ENCODE data around the gene ALDH4A1. TPM values are rescaled to one million over a fixed set of nuclear protein-coding genes. Genes with fewer than 3 reads are reported as not detected.

Gene ALDH4A1
- total and polyA plus RNA-seq, 9 donors, result 5.7 to 17.0 (median 13.1) TPM

GRCh38 chr1:18947570-18947969 is 45.2 kb upstream of the ALDH4A1 start:
- Histone ChIP-seq H3K27me3 (ENCODE audit: control insufficient read depth, insufficient read depth, low read length) (no peaks in the 10 kb centered on the region), H3K4me3 (ENCODE audit: low read length) (no peak overlapping the region), H3K4me1 (ENCODE audit: control insufficient read depth, insufficient read depth, low read length) (peaks cover 75% of the 10 kb centered on the region), H3K9me3 (replicated peaks; ENCODE audit: control insufficient read depth, low read depth, low read length) (no peaks in the 10 kb centered on the region), H3K27ac (ENCODE audit: low read length) (no peak overlapping the region), H3K36me3 (ENCODE audit: control insufficient read depth, insufficient read depth, low read length) (peaks cover 5% of the 10 kb centered on the region)
- WGBS (ENCODE audit: insufficient coverage), result 82% methylated on average over 8 of the region's 9 CpGs
- DNase-seq, result no peak

- DNase-seq, result no peak
- Histone ChIP-seq H3K9me3 (replicated peaks; ENCODE audit: control insufficient read depth, low read depth, low read length) (no peaks in the 10 kb centered on the region), H3K27ac (ENCODE audit: low read length) (no peak overlapping the region), H3K4me3 (ENCODE audit: low read length) (no peak overlapping the region), H3K36me3 (ENCODE audit: control insufficient read depth, insufficient read depth, low read length) (peaks cover under 1% of the 10 kb centered on the region), H3K27me3 (ENCODE audit: control insufficient read depth, insufficient read depth, low read length) (no peaks in the 10 kb centered on the region), H3K4me1 (ENCODE audit: control insufficient read depth, insufficient read depth, low read length) (peaks cover 79% of the 10 kb centered on the region)
- WGBS (ENCODE audit: insufficient coverage), result 78% methylated on average over 14 of the region's 15 CpGs
Observed at GRCh38 chr1:18946550-18947381, 44.4 kb upstream of the ALDH4A1 start.

GRCh38 chr1:18945401-18945849 is 43.1 kb upstream of the ALDH4A1 start:
- Histone ChIP-seq H3K4me1 (ENCODE audit: control insufficient read depth, insufficient read depth, low read length) (peaks cover 79% of the 10 kb centered on the region), H3K36me3 (ENCODE audit: control insufficient read depth, insufficient read depth, low read length) (no peaks in the 10 kb centered on the region), H3K27ac (ENCODE audit: low read length) (peak overlapping the region; percentile 66), H3K27me3 (ENCODE audit: control insufficient read depth, insufficient read depth, low read length) (no peaks in the 10 kb centered on the region), H3K4me3 (ENCODE audit: low read length) (no peak overlapping the region), H3K9me3 (replicated peaks; ENCODE audit: control insufficient read depth, low read depth, low read length) (no peaks in the 10 kb centered on the region)
- DNase-seq, result peak; percentile 86
- WGBS (ENCODE audit: insufficient coverage), result 28% methylated on average over 12 of the region's 14 CpGs

GRCh38 chr1:18944810-18945209 is 42.5 kb upstream of the ALDH4A1 start:
- Histone ChIP-seq H3K4me1 (ENCODE audit: control insufficient read depth, insufficient read depth, low read length) (peaks cover 79% of the 10 kb centered on the region), H3K36me3 (ENCODE audit: control insufficient read depth, insufficient read depth, low read length) (no peaks in the 10 kb centered on the region), H3K27ac (ENCODE audit: low read length) (peak overlapping the region; percentile 66), H3K4me3 (ENCODE audit: low read length) (no peak overlapping the region), H3K9me3 (replicated peaks; ENCODE audit: control insufficient read depth, low read depth, low read length) (no peaks in the 10 kb centered on the region), H3K27me3 (ENCODE audit: control insufficient read depth, insufficient read depth, low read length) (no peaks in the 10 kb centered on the region)
- WGBS (ENCODE audit: insufficient coverage), result 77% methylated on average over 2 of the region's 2 CpGs
- DNase-seq, result no peak

GRCh38 chr1:18943914-18944572 is 41.7 kb upstream of the ALDH4A1 start:
- Histone ChIP-seq H3K4me1 (ENCODE audit: control insufficient read depth, insufficient read depth, low read length) (peaks cover 79% of the 10 kb centered on the region), H3K4me3 (ENCODE audit: low read length) (no peak overlapping the region), H3K9me3 (replicated peaks; ENCODE audit: control insufficient read depth, low read depth, low read length) (no peaks in the 10 kb centered on the region), H3K27ac (ENCODE audit: low read length) (no peak overlapping the region), H3K27me3 (ENCODE audit: control insufficient read depth, insufficient read depth, low read length) (no peaks in the 10 kb centered on the region), H3K36me3 (ENCODE audit: control insufficient read depth, insufficient read depth, low read length) (no peaks in the 10 kb centered on the region)
- DNase-seq, result no peak
- 83% methylated on average over 8 of the region's 9 CpGs for WGBS (ENCODE audit: insufficient coverage)

GRCh38 chr1:18943162-18943561 is 40.8 kb upstream of the ALDH4A1 start:
- Histone ChIP-seq H3K27me3 (ENCODE audit: control insufficient read depth, insufficient read depth, low read length) (no peaks in the 10 kb centered on the region), H3K36me3 (ENCODE audit: control insufficient read depth, insufficient read depth, low read length) (no peaks in the 10 kb centered on the region), H3K4me1 (ENCODE audit: control insufficient read depth, insufficient read depth, low read length) (peaks cover 79% of the 10 kb centered on the region), H3K27ac (ENCODE audit: low read length) (no peak overlapping the region), H3K9me3 (replicated peaks; ENCODE audit: control insufficient read depth, low read depth, low read length) (no peaks in the 10 kb centered on the region), H3K4me3 (ENCODE audit: low read length) (no peak overlapping the region)
- no peak for DNase-seq
- WGBS (ENCODE audit: insufficient coverage), result 100% methylated on average over 2 of the region's 4 CpGs

GRCh38 chr1:18942340-18942739 is 40.0 kb upstream of the ALDH4A1 start:
- Histone ChIP-seq H3K27me3 (ENCODE audit: control insufficient read depth, insufficient read depth, low read length) (no peaks in the 10 kb centered on the region), H3K9me3 (replicated peaks; ENCODE audit: control insufficient read depth, low read depth, low read length) (no peaks in the 10 kb centered on the region), H3K4me1 (ENCODE audit: control insufficient read depth, insufficient read depth, low read length) (peaks cover 74% of the 10 kb centered on the region), H3K4me3 (ENCODE audit: low read length) (no peak overlapping the region), H3K27ac (ENCODE audit: low read length) (peak overlapping the region; percentile 84), H3K36me3 (ENCODE audit: control insufficient read depth, insufficient read depth, low read length) (no peaks in the 10 kb centered on the region)
- 100% methylated on average over 1 of the region's 4 CpGs for WGBS (ENCODE audit: insufficient coverage)
- no peak for DNase-seq

GRCh38 chr1:18941221-18942141 is 39.1 kb upstream of the ALDH4A1 start:
- DNase-seq, result peak; percentile 85
- WGBS (ENCODE audit: insufficient coverage), result 29% methylated on average over 9 of the region's 18 CpGs
- H3K27ac ChIP-seq (ENCODE audit: low read length), result peak overlapping the region; percentile 84

GRCh38 chr1:18940303-18941020 is 38.1 kb upstream of the ALDH4A1 start:
- H3K9me3 ChIP-seq (replicated peaks; ENCODE audit: control insufficient read depth, low read depth, low read length), result no peaks in the 10 kb centered on the region
- peak overlapping the region; percentile 84 for H3K27ac ChIP-seq (ENCODE audit: low read length)
- H3K4me3 ChIP-seq (ENCODE audit: low read length), result no peak overlapping the region
- H3K36me3 ChIP-seq (ENCODE audit: control insufficient read depth, insufficient read depth, low read length), result no peaks in the 10 kb centered on the region
- no peak for DNase-seq
- no peaks in the 10 kb centered on the region for H3K27me3 ChIP-seq (ENCODE audit: control insufficient read depth, insufficient read depth, low read length)
- H3K4me1 ChIP-seq (ENCODE audit: control insufficient read depth, insufficient read depth, low read length), result peaks cover 60% of the 10 kb centered on the region
- 80% methylated on average over 8 of the region's 13 CpGs for WGBS (ENCODE audit: insufficient coverage)

More at GRCh38 chr1:18941221-18942141, 39.1 kb upstream of the ALDH4A1 start:
- no peaks in the 10 kb centered on the region for H3K36me3 ChIP-seq (ENCODE audit: control insufficient read depth, insufficient read depth, low read length)
- H3K9me3 ChIP-seq (replicated peaks; ENCODE audit: control insufficient read depth, low read depth, low read length), result no peaks in the 10 kb centered on the region
- no peak overlapping the region for H3K4me3 ChIP-seq (ENCODE audit: low read length)
- H3K27me3 ChIP-seq (ENCODE audit: control insufficient read depth, insufficient read depth, low read length), result no peaks in the 10 kb centered on the region
- H3K4me1 ChIP-seq (ENCODE audit: control insufficient read depth, insufficient read depth, low read length), result peaks cover 68% of the 10 kb centered on the region
